HepG2 (cell line): ENCODE results near the gene CORT. TPM values are rescaled to one million over a fixed set of nuclear protein-coding genes. Genes with fewer than 3 reads are reported as not detected.

Source experiments
- ARNTL ChIP-seq: sonication (generic); formaldehyde crosslinking; IDR thresholded peaks from 2 replicates; pipeline ENCODE4 v1.4.0; 2020; ENCODE audit warnings: mild to moderate bottlenecking, missing genetic modification reagents
- BRCA1 ChIP-seq: sonication (generic); formaldehyde crosslinking; IDR thresholded peaks from 2 replicates; pipeline ENCODE4 v1.4.0; 2020; ENCODE audit warnings: missing genetic modification reagents
- HMG20A ChIP-seq: IDR thresholded peaks from 2 replicates; pipeline ENCODE4 v1.6.1; 2016; ENCODE audit warnings: borderline replicate concordance
- HNF4G ChIP-seq, 2 experiments: sonication (generic) in 1 of 2; formaldehyde crosslinking in 1 of 2; IDR thresholded peaks; 2 replicates each; pipeline versions ENCODE4 v1.4.0 to v1.6.1; 2011 to 2020; ENCODE audit warnings: borderline replicate concordance in 2 of 2, low read depth in 2 of 2, mild to moderate bottlenecking in 2 of 2, low read length in 1 of 2, missing genetic modification reagents in 1 of 2, moderate library complexity in 1 of 2
- HNRNPH1 ChIP-seq: fragments of 200-400 bp; formaldehyde crosslinking; optimal IDR thresholded peaks from 2 replicates; pipeline ENCODE3; 2017; ENCODE audit warnings: mild to moderate bottlenecking, low read depth, low read length
- HNRNPUL1 ChIP-seq: fragments of 200-400 bp; formaldehyde crosslinking; IDR thresholded peaks from 2 replicates; pipeline ENCODE4 v1.6.1; 2017; ENCODE audit warnings: low read depth, mild to moderate bottlenecking, low read length, moderate library complexity
- JUNB ChIP-seq: sonication (generic); formaldehyde crosslinking; IDR thresholded peaks from 2 replicates; pipeline ENCODE4 v1.8.0; 2022; ENCODE audit warnings: missing genetic modification reagents, mild to moderate bottlenecking, borderline replicate concordance
- MTF1 ChIP-seq: sonication (generic); formaldehyde crosslinking; IDR thresholded peaks from 2 replicates; pipeline ENCODE4 v1.5.0; 2020; ENCODE audit warnings: missing genetic modification reagents
- MYNN ChIP-seq: sonication (generic); formaldehyde crosslinking; IDR thresholded peaks from 2 replicates; pipeline ENCODE4 v1.4.0; 2020; ENCODE audit warnings: mild to moderate bottlenecking, low read depth, missing genetic modification reagents
- PAF1 ChIP-seq: IDR thresholded peaks from 2 replicates; pipeline ENCODE4 v1.6.1; 2016; ENCODE audit warnings: missing genetic modification reagents, missing compliant biosample characterization
- POLR2AphosphoS5 ChIP-seq: IDR thresholded peaks from 2 replicates; pipeline ENCODE4 v1.6.1; 2012; ENCODE audit warnings: low read depth, low read length
- TARDBP ChIP-seq: sonication (generic); formaldehyde crosslinking; IDR thresholded peaks from 2 replicates; pipeline ENCODE4 v1.8.0; 2022; ENCODE audit warnings: mild to moderate bottlenecking, missing genetic modification reagents
- TEAD3 ChIP-seq: optimal IDR thresholded peaks from 2 replicates; pipeline ENCODE3; 2016; ENCODE audit warnings: borderline replicate concordance
- ZNF160 ChIP-seq: sonication (generic); formaldehyde crosslinking; IDR thresholded peaks from 2 replicates; pipeline ENCODE4 v1.8.0; 2022; ENCODE audit warnings: mild to moderate bottlenecking, inconsistent platforms, missing genetic modification reagents
- ZNF331 ChIP-seq: sonication (generic); formaldehyde crosslinking; IDR thresholded peaks from 2 replicates; pipeline ENCODE4 v1.4.0; 2020; ENCODE audit warnings: missing genetic modification reagents
- ZNF432 ChIP-seq: sonication (generic); formaldehyde crosslinking; IDR thresholded peaks from 2 replicates; pipeline ENCODE4 v1.5.0; 2020; ENCODE audit warnings: missing genetic modification reagents, mild to moderate bottlenecking, borderline replicate concordance
- ZNF883 ChIP-seq: sonication (generic); formaldehyde crosslinking; IDR thresholded peaks from 2 replicates; pipeline ENCODE4 v1.5.1; 2020; ENCODE audit warnings: mild to moderate bottlenecking, missing genetic modification reagents; ENCODE audit errors: not compliant biosample characterization
- polyA plus RNA-seq, 8 experiments: library from polyadenylated mRNA; depleted of rRNA in 3 of 8; stranded (reverse) in 7 of 8; unstranded in 1 of 8; fragments of >200 nt; fragmentation: Illumina TruSeq in 4 of 8; extraction: Trizol in 4 of 8; gene quantifications; 2 replicates each; pipeline versions ENCODE4 v1.2.1 to v1.2.3, GENCODE V29; 2011 to 2016; ENCODE audit warnings: low read depth in 4 of 8, missing spikeins in 1 of 8, mixed read lengths in 1 of 8; ENCODE audit not compliant: insufficient read depth in 1 of 8
- total RNA-seq, 5 experiments: library from RNA; depleted of rRNA; stranded (reverse); fragments of >200 nt; fragmentation: Illumina TruSeq; extraction: Trizol; gene quantifications; 2 replicates each; pipeline ENCODE4 v1.2.3, GENCODE V29; 2016; ENCODE audit warnings: low read depth in 1 of 5
- TF ChIP-seq, protein P1 (sequence below): IDR thresholded peaks from 2 replicates; pipeline ENCODE4 v1.6.1; 2012; ENCODE audit warnings: low read length, improper control_type of control experiment
- TF ChIP-seq, protein P2 (sequence below), 2 experiments: sonication (generic) in 1 of 2; formaldehyde crosslinking in 1 of 2; IDR thresholded peaks; 2 replicates each; pipeline versions ENCODE4 v1.4.0 to v1.6.1; 2018 to 2020; ENCODE audit warnings: missing genetic modification reagents in 2 of 2, borderline replicate concordance in 1 of 2, low read depth in 1 of 2, mild to moderate bottlenecking in 1 of 2, missing biosample characterization in 1 of 2
- TF ChIP-seq, protein P3 (sequence below): sonication (generic); formaldehyde crosslinking; IDR thresholded peaks from 2 replicates; pipeline ENCODE4 v1.8.0; 2022; ENCODE audit warnings: mild to moderate bottlenecking, missing genetic modification reagents
- TF ChIP-seq, protein P4 (sequence below): sonication (generic); IDR thresholded peaks from 2 replicates; pipeline ENCODE4 v1.6.1; 2016; ENCODE audit warnings: low read depth, borderline replicate concordance

The CORT gene
- total and polyA plus RNA-seq, 2 of the 13 experiments (the other 11 are each of a cell fraction or from before 2014, with no cell fraction given) = 0.11 to 0.62 TPM

DNA sequence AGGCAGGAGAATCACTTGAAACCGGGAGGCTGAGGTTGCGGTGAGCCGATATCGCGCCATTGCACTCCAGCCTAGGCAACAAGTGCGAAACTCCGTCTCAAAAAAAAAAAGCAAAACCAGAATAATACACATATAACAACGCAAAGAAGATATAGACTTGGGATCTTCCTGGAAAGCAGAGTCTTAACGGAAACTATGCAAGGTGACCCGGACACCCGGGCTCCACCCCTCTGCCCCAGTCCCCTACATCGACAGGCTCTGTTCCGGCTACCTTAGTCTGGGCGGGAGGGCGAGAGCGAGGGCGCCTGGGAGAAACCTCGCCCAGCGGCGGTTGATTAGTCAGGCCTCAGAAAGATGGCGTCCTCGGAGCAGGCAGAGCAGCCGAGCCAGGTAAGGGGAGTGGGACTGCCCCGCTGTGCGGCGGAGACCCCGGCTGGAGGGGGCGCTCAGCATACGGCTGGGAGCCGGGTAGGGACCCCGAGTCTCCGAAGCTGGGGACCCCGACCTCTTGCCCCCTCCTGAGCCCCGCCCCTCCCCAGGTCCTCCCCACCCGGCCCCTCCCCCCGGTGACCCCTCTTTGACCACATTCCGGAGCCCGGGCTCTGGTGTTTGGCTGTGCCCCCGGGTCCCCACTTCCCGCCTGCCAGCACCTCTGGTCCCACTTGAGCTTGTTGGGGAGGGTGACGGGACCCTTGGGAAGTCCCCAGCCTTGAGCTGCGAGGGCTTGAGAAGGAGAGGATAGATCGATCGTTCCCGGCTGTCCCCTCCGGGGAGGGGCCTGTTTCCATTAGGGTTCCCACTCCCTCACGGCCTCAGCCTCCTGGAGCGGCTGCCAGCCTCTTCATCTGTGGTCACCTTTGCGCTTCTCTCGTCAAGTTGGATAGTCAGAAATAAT lies 25.0 kb downstream of the CORT start, which contains the start of gene PEX14 (continued):
- TF ChIP-seq, protein P1, sequence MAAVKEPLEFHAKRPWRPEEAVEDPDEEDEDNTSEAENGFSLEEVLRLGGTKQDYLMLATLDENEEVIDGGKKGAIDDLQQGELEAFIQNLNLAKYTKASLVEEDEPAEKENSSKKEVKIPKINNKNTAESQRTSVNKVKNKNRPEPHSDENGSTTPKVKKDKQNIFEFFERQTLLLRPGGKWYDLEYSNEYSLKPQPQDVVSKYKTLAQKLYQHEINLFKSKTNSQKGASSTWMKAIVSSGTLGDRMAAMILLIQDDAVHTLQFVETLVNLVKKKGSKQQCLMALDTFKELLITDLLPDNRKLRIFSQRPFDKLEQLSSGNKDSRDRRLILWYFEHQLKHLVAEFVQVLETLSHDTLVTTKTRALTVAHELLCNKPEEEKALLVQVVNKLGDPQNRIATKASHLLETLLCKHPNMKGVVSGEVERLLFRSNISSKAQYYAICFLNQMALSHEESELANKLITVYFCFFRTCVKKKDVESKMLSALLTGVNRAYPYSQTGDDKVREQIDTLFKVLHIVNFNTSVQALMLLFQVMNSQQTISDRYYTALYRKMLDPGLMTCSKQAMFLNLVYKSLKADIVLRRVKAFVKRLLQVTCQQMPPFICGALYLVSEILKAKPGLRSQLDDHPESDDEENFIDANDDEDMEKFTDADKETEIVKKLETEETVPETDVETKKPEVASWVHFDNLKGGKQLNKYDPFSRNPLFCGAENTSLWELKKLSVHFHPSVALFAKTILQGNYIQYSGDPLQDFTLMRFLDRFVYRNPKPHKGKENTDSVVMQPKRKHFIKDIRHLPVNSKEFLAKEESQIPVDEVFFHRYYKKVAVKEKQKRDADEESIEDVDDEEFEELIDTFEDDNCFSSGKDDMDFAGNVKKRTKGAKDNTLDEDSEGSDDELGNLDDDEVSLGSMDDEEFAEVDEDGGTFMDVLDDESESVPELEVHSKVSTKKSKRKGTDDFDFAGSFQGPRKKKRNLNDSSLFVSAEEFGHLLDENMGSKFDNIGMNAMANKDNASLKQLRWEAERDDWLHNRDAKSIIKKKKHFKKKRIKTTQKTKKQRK = no peak
- TF ChIP-seq ZNF432 = no peak
- TF ChIP-seq TARDBP (CRISPR knock-in tag) = peak; percentile 83; the same call in 1 of the 2 replicates
- peak; percentile 46; the same call in 1 of the 2 replicates for TF ChIP-seq ZNF331 (CRISPR knock-in tag)
- TF ChIP-seq PAF1 (CRISPR knock-in tag) = no peak
- peak; percentile 35; the same call in 1 of the 2 replicates for TF ChIP-seq HNF4G (IDR thresholded peaks at IDR 0.05; ENCODE audit: borderline replicate concordance, low read depth, low read length)
- TF ChIP-seq HNF4G (CRISPR knock-in tag; IDR thresholded peaks at IDR 0.05; ENCODE audit: borderline replicate concordance, low read depth) = no peak
- peak; percentile 59; the same call in 1 of the 2 replicates for TF ChIP-seq ARNTL (CRISPR knock-in tag)
- no peak for TF ChIP-seq HMG20A (CRISPR knock-in tag)
- TF ChIP-seq, protein P2, sequence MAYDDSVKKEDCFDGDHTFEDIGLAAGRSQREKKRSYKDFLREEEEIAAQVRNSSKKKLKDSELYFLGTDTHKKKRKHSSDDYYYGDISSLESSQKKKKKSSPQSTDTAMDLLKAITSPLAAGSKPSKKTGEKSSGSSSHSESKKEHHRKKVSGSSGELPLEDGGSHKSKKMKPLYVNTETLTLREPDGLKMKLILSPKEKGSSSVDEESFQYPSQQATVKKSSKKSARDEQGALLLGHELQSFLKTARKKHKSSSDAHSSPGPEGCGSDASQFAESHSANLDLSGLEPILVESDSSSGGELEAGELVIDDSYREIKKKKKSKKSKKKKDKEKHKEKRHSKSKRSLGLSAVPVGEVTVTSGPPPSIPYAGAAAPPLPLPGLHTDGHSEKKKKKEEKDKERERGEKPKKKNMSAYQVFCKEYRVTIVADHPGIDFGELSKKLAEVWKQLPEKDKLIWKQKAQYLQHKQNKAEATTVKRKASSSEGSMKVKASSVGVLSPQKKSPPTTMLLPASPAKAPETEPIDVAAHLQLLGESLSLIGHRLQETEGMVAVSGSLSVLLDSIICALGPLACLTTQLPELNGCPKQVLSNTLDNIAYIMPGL (CRISPR knock-in tag; IDR thresholded peaks at IDR 0.05; ENCODE audit: borderline replicate concordance in 1 of 2, low read depth in 1 of 2) = peak in 1 of 2 experiments; percentile 68; a peak in 1 of 4 replicates
- TF ChIP-seq JUNB = no peak
- TF ChIP-seq ZNF160 (CRISPR knock-in tag) = no peak
- TF ChIP-seq, protein P3, sequence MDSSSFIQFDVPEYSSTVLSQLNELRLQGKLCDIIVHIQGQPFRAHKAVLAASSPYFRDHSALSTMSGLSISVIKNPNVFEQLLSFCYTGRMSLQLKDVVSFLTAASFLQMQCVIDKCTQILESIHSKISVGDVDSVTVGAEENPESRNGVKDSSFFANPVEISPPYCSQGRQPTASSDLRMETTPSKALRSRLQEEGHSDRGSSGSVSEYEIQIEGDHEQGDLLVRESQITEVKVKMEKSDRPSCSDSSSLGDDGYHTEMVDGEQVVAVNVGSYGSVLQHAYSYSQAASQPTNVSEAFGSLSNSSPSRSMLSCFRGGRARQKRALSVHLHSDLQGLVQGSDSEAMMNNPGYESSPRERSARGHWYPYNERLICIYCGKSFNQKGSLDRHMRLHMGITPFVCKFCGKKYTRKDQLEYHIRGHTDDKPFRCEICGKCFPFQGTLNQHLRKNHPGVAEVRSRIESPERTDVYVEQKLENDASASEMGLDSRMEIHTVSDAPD (CRISPR knock-in tag) = peak; percentile 23; the same call in 1 of the 2 replicates
- TF ChIP-seq ZNF883 (CRISPR knock-in tag) = peak; percentile 86
- no peak for TF ChIP-seq HNRNPUL1
- no peak for TF ChIP-seq HNRNPH1
- TF ChIP-seq, protein P4, sequence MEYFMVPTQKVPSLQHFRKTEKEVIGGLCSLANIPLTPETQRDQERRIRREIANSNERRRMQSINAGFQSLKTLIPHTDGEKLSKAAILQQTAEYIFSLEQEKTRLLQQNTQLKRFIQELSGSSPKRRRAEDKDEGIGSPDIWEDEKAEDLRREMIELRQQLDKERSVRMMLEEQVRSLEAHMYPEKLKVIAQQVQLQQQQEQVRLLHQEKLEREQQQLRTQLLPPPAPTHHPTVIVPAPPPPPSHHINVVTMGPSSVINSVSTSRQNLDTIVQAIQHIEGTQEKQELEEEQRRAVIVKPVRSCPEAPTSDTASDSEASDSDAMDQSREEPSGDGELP = no peak
- peak; percentile 15 for TF ChIP-seq TEAD3 (CRISPR knock-in tag)
- TF ChIP-seq MTF1 = no peak
- TF ChIP-seq BRCA1 = 0 out of 2 replicates have a peak, but pooled peaks have one; percentile 41
- TF ChIP-seq POLR2AphosphoS5 = peak; percentile 75; the same call in 1 of the 2 replicates
- no peak for TF ChIP-seq MYNN (CRISPR knock-in tag)
